Astrocyte (in vitro differentiated cells and primary cell): ENCODE measurements around the gene SLC4A8. TPM values are rescaled to one million over a fixed set of nuclear protein-coding genes. Genes with fewer than 3 reads are reported as not detected.

Source experiments
- DNase-seq: peaks from one replicate; pipeline ENCODE4 v3.0.0-alpha.2; 2010; ENCODE audit warnings: low read depth
- FAIRE-seq: peaks from 2 replicates; lab custom pipeline; 2011; peaks lifted over from hg19 to GRCh38; lab: Jason Lieb, UNC
- H2AFZ ChIP-seq: 2 replicates; pipeline ENCODE4 v1.6.0; 2012; ENCODE audit warnings: low read depth, low read length, inconsistent platforms
- H3K27ac ChIP-seq: 2 replicates; pipeline ENCODE4 v1.5.1; 2011; ENCODE audit warnings: low read depth, low read length, inconsistent platforms
- H3K27me3 ChIP-seq: 2 replicates; pipeline ENCODE4 v1.6.0; 2011; ENCODE audit warnings: low read length, inconsistent platforms; ENCODE audit not compliant: insufficient read depth
- H3K36me3 ChIP-seq: 2 replicates; pipeline ENCODE4 v1.5.1; 2011; ENCODE audit warnings: low read length, inconsistent platforms; ENCODE audit not compliant: insufficient read depth
- H3K4me1 ChIP-seq: 2 replicates; pipeline ENCODE4 v1.5.1; 2011; ENCODE audit warnings: low read length, inconsistent platforms; ENCODE audit not compliant: insufficient read depth
- H3K4me2 ChIP-seq: 2 replicates; pipeline ENCODE4 v1.6.0; 2012; ENCODE audit warnings: low read length, inconsistent platforms
- H3K4me3 ChIP-seq: 2 replicates; pipeline ENCODE4 v1.5.1; 2011; ENCODE audit warnings: low read depth, mild to moderate bottlenecking, low read length, inconsistent platforms; ENCODE audit not compliant: insufficient read depth
- H3K79me2 ChIP-seq: 2 replicates; pipeline ENCODE4 v1.6.0; 2012; ENCODE audit warnings: mild to moderate bottlenecking, low read length, inconsistent platforms; ENCODE audit not compliant: insufficient read depth
- H3K9ac ChIP-seq: 2 replicates; pipeline ENCODE4 v1.6.0; 2012; ENCODE audit warnings: mild to moderate bottlenecking, low read length, inconsistent platforms
- H3K9me3 ChIP-seq: 2 replicates; pipeline ENCODE4 v1.5.1; 2012; ENCODE audit warnings: low read depth, mild to moderate bottlenecking, low read length, inconsistent platforms; ENCODE audit not compliant: insufficient read depth
- H4K20me1 ChIP-seq: 2 replicates; pipeline ENCODE4 v1.6.0; 2012; ENCODE audit warnings: low read length, inconsistent platforms; ENCODE audit not compliant: insufficient read depth
- H3K27ac Mint-ChIP-seq: one replicate; pipeline ENCODE4 v1.8.0; 2021; ENCODE audit warnings: mild to moderate bottlenecking, mixed read lengths; ENCODE audit not compliant: unreplicated experiment
- H3K27me3 Mint-ChIP-seq: one replicate; pipeline ENCODE4 v1.8.0; 2021; ENCODE audit warnings: low read depth, mixed read lengths; ENCODE audit not compliant: unreplicated experiment
- H3K36me3 Mint-ChIP-seq: one replicate; pipeline ENCODE4 v1.8.0; 2021; ENCODE audit warnings: low read depth, mixed read lengths; ENCODE audit not compliant: unreplicated experiment
- H3K4me1 Mint-ChIP-seq: one replicate; pipeline ENCODE4 v1.8.0; 2021; ENCODE audit warnings: low read depth, mixed read lengths; ENCODE audit not compliant: unreplicated experiment
- H3K4me3 Mint-ChIP-seq: one replicate; pipeline ENCODE4 v1.8.0; 2021; ENCODE audit warnings: mild to moderate bottlenecking, moderate library complexity, mixed read lengths; ENCODE audit not compliant: unreplicated experiment
- H3K9me3 Mint-ChIP-seq: one replicate; pipeline ENCODE4 v1.8.0; 2021; ENCODE audit warnings: mild to moderate bottlenecking, mixed read lengths; ENCODE audit not compliant: unreplicated experiment
- EZH2 ChIP-seq: IDR thresholded peaks from 2 replicates; pipeline ENCODE4 v1.6.1; 2012; ENCODE audit warnings: mild to moderate bottlenecking, low read length, inconsistent platforms; ENCODE audit not compliant: insufficient read depth
- total RNA-seq: library from RNA; stranded (reverse); gene quantifications from 2 replicates; pipeline ENCODE4 v1.2.1, GENCODE V29; 2021
- TF ChIP-seq, protein P1 (sequence below): IDR thresholded peaks from 2 replicates; pipeline ENCODE4 v1.5.1; 2011; ENCODE audit warnings: low read depth, mild to moderate bottlenecking, inconsistent platforms, low read length, moderate library complexity; ENCODE audit not compliant: insufficient read depth

The SLC4A8 gene
- total RNA-seq, 1 donor from 2014 or later = 5.1 TPM

DNA sequence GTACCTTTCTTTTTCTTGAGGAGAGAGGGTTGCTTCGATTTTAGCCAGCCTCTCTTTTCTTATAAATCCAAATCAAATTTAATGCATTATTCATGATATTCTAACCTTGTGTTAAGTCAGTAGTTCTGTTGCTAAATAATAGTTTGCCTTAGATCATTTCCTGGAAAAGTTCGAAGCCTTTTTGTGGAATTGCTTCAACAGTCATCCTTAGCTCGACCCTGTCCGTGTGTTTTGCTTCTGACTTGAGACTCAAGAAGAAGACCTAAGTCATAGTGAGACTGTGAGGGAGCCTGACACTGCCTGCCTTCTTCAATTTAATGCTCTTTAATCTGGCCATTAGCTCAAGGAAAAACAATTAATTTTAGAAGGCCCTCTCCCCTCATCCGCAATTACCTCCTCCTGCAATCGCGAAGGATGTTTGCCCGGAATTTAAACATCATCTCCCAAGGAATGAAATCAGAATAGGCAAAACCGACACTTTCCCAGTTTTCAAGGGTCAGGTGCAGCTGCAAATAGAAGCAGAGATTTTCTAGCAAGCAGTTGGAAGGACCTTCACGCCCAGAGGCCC, 453 bp upstream of the SLC4A8 start:
- Histone ChIP-seq H3K4me3 (peak overlapping the region; percentile 67), H2AFZ (peak overlapping the region; percentile 91), H3K9me3 (no peaks in the 10 kb centered on the region), H4K20me1 (no peaks in the 10 kb centered on the region), H3K27ac (no peak overlapping the region), H3K9ac (no peak overlapping the region), H3K79me2 (no peaks in the 10 kb centered on the region), H3K4me1 (peaks cover 4% of the 10 kb centered on the region), H3K4me2 (peak overlapping the region; percentile 86), H3K36me3 (no peaks in the 10 kb centered on the region), H3K27me3 (no peaks in the 10 kb centered on the region)
- Mint-ChIP-seq H3K4me1 (peaks cover 7% of the 10 kb centered on the region), H3K27ac (no peak overlapping the region), H3K27me3 (peaks cover 4% of the 10 kb centered on the region), H3K4me3 (peak overlapping the region; percentile 70), H3K36me3 (peaks cover 1% of the 10 kb centered on the region), H3K9me3 (no peaks in the 10 kb centered on the region)
- TF ChIP-seq, protein P1, sequence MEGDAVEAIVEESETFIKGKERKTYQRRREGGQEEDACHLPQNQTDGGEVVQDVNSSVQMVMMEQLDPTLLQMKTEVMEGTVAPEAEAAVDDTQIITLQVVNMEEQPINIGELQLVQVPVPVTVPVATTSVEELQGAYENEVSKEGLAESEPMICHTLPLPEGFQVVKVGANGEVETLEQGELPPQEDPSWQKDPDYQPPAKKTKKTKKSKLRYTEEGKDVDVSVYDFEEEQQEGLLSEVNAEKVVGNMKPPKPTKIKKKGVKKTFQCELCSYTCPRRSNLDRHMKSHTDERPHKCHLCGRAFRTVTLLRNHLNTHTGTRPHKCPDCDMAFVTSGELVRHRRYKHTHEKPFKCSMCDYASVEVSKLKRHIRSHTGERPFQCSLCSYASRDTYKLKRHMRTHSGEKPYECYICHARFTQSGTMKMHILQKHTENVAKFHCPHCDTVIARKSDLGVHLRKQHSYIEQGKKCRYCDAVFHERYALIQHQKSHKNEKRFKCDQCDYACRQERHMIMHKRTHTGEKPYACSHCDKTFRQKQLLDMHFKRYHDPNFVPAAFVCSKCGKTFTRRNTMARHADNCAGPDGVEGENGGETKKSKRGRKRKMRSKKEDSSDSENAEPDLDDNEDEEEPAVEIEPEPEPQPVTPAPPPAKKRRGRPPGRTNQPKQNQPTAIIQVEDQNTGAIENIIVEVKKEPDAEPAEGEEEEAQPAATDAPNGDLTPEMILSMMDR = no peak
- TF ChIP-seq EZH2 = no peak
- no peak for DNase-seq
- no peak for FAIRE-seq

DNA sequence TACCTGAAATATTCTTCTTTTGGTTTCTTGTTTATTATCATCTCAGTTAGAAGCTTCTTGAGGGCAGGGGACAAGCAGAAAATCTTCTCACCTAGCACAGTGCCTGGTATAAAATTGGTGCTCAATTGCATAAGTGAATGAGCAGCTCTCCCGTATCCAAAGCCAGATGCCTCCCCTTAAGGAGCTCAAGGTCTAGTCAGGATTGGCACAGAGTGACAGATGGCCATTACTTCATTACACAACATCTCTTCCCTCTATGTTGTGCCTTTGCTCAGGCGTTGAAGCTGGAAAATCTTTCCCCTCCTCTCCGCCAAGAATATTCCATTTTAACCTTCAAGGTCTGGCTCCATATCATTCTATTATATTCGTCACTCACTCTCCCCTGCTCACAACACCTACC, 3.6 kb downstream of the SLC4A8 start:
- Histone ChIP-seq H3K27me3 (no peaks in the 10 kb centered on the region), H3K9ac (no peak overlapping the region), H3K4me3 (no peak overlapping the region), H3K4me1 (peaks cover 4% of the 10 kb centered on the region), H3K9me3 (no peaks in the 10 kb centered on the region), H2AFZ (no peak overlapping the region), H3K27ac (no peak overlapping the region), H3K36me3 (no peaks in the 10 kb centered on the region), H3K79me2 (no peaks in the 10 kb centered on the region), H4K20me1 (no peaks in the 10 kb centered on the region), H3K4me2 (no peak overlapping the region)
- DNase-seq (no peak), FAIRE-seq (no peak)
- Mint-ChIP-seq H3K27me3 (peaks cover 4% of the 10 kb centered on the region), H3K36me3 (peaks cover 2% of the 10 kb centered on the region), H3K4me1 (no peaks in the 10 kb centered on the region), H3K27ac (no peak overlapping the region), H3K4me3 (no peak overlapping the region), H3K9me3 (peaks cover 2% of the 10 kb centered on the region)
- TF ChIP-seq, protein P1 = no peak
- no peak for TF ChIP-seq EZH2

DNA sequence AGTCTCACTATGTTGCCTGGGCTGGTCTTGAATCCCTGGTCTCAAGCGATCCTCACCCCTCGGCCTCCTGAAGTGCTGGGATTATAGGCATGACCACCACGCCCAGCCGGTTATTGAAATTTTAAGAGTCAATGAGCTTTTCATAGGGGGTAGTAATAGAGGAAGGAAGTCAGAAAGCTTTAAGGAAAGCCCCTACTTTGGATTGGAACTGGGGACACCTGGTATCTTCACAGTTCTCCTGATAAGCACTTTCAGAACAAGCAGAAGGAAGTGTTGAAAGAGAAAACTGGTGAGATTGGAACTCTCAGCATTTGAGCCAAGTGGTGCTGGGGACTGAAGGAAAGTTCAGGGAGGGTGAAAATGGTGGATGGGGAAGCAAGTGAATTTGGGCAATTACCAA, 5.1 kb downstream of the SLC4A8 start:
- Histone ChIP-seq H3K9ac (no peak overlapping the region), H3K4me2 (no peak overlapping the region), H3K4me3 (no peak overlapping the region), H3K27me3 (no peaks in the 10 kb centered on the region), H3K36me3 (no peaks in the 10 kb centered on the region), H3K9me3 (no peaks in the 10 kb centered on the region), H3K27ac (no peak overlapping the region), H2AFZ (no peak overlapping the region), H4K20me1 (no peaks in the 10 kb centered on the region), H3K79me2 (no peaks in the 10 kb centered on the region), H3K4me1 (no peaks in the 10 kb centered on the region)
- DNase-seq (no peak), FAIRE-seq (no peak)
- no peaks in the 10 kb centered on the region for H3K4me1 Mint-ChIP-seq
- no peak for TF ChIP-seq EZH2
- TF ChIP-seq, protein P1 = no peak
- peaks cover 4% of the 10 kb centered on the region for H3K27me3 Mint-ChIP-seq
- peaks cover 2% of the 10 kb centered on the region for H3K36me3 Mint-ChIP-seq
- H3K27ac Mint-ChIP-seq = no peak overlapping the region
- H3K9me3 Mint-ChIP-seq = peaks cover 2% of the 10 kb centered on the region
- H3K4me3 Mint-ChIP-seq = no peak overlapping the region
